WTC11 (cell line): ENCODE results near the gene NOL9.

ENCODE experiments used
- ETV6 ChIP-seq: sonication (generic); formaldehyde crosslinking; IDR thresholded peaks from 2 replicates; pipeline ENCODE4 v1.8.1; 2022; ENCODE audit warnings: mild to moderate bottlenecking, missing genetic modification reagents
- JUN ChIP-seq: sonication (generic); formaldehyde crosslinking; IDR thresholded peaks from 2 replicates; pipeline ENCODE4 v1.8.0; 2023; ENCODE audit warnings: mild to moderate bottlenecking, missing genetic modification reagents
- NR3C1 ChIP-seq: sonication (generic); formaldehyde crosslinking; conservative IDR thresholded peaks from 2 replicates; pipeline ENCODE4 v1.8.1; 2023; ENCODE audit warnings: low read depth, mild to moderate bottlenecking, missing genetic modification reagents
- SMAD4 ChIP-seq: sonication (generic); formaldehyde crosslinking; IDR thresholded peaks from 2 replicates; pipeline ENCODE4 v1.8.0; 2022; ENCODE audit warnings: mild to moderate bottlenecking, missing genetic modification reagents
- SP1 ChIP-seq: sonication (generic); formaldehyde crosslinking; conservative IDR thresholded peaks from 2 replicates; pipeline ENCODE4 v1.8.1; 2022; ENCODE audit warnings: missing genetic modification reagents
- TP53 ChIP-seq: sonication (generic); formaldehyde crosslinking; IDR thresholded peaks from 2 replicates; pipeline ENCODE4 v1.8.1; 2023; ENCODE audit warnings: mild to moderate bottlenecking, missing genetic modification reagents
- ZNF138 ChIP-seq: sonication (generic); formaldehyde crosslinking; conservative IDR thresholded peaks from 2 replicates; pipeline ENCODE4 v1.8.1; 2022; ENCODE audit warnings: mild to moderate bottlenecking, moderate library complexity, missing genetic modification reagents
- ZNF232 ChIP-seq: sonication (generic); formaldehyde crosslinking; IDR thresholded peaks from 2 replicates; pipeline ENCODE4 v1.8.0; 2022; ENCODE audit warnings: mild to moderate bottlenecking, missing genetic modification reagents
- TF ChIP-seq, protein P1 (sequence below): sonication (generic); formaldehyde crosslinking; IDR thresholded peaks from 2 replicates; pipeline ENCODE4 v1.8.1; 2023; ENCODE audit warnings: mild to moderate bottlenecking, moderate library complexity, missing genetic modification reagents
- TF ChIP-seq, protein P2 (sequence below): fragments of 200-600 bp; IDR thresholded peaks from 2 replicates; pipeline ENCODE4 v1.8.0; 2022; ENCODE audit warnings: antibody characterized with exemption
- TF ChIP-seq, protein P3 (sequence below): sonication (generic); formaldehyde crosslinking; IDR thresholded peaks from 2 replicates; pipeline ENCODE4 v1.8.0; 2022; ENCODE audit warnings: mild to moderate bottlenecking, missing genetic modification reagents
- TF ChIP-seq, protein P4 (sequence below): sonication (generic); formaldehyde crosslinking; IDR thresholded peaks from 2 replicates; pipeline ENCODE4 v1.8.1; 2022; ENCODE audit warnings: missing genetic modification reagents, borderline replicate concordance
- TF ChIP-seq, protein P5 (sequence below): sonication (generic); formaldehyde crosslinking; IDR thresholded peaks from 2 replicates; pipeline ENCODE4 v1.8.1; 2023; ENCODE audit warnings: mild to moderate bottlenecking, missing genetic modification reagents, moderate library complexity

DNA sequence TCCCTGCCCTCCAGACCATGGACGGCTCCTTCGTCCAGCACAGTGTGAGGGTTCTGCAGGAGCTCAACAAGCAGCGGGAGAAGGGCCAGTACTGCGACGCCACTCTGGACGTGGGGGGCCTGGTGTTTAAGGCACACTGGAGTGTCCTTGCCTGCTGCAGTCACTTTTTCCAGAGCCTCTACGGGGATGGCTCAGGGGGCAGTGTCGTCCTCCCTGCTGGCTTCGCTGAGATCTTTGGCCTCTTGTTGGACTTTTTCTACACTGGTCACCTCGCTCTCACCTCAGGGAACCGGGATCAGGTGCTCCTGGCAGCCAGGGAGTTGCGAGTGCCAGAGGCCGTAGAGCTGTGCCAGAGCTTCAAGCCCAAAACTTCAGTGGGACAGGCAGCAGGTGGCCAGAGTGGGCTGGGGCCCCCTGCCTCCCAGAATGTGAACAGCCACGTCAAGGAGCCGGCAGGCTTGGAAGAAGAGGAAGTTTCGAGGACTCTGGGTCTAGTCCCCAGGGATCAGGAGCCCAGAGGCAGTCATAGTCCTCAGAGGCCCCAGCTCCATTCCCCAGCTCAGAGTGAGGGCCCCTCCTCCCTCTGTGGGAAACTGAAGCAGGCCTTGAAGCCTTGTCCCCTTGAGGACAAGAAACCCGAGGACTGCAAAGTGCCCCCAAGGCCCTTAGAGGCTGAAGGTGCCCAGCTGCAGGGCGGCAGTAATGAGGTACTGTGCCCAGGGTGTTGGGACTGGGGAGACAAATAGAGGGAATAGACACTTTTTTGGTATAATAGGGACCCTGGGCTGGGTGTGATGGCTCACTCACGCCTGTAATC is 26.5 kb upstream of the NOL9 start:
- TF ChIP-seq, protein P1, sequence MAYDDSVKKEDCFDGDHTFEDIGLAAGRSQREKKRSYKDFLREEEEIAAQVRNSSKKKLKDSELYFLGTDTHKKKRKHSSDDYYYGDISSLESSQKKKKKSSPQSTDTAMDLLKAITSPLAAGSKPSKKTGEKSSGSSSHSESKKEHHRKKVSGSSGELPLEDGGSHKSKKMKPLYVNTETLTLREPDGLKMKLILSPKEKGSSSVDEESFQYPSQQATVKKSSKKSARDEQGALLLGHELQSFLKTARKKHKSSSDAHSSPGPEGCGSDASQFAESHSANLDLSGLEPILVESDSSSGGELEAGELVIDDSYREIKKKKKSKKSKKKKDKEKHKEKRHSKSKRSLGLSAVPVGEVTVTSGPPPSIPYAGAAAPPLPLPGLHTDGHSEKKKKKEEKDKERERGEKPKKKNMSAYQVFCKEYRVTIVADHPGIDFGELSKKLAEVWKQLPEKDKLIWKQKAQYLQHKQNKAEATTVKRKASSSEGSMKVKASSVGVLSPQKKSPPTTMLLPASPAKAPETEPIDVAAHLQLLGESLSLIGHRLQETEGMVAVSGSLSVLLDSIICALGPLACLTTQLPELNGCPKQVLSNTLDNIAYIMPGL (CRISPR knock-in tag): no peak
- TF ChIP-seq, protein P2, sequence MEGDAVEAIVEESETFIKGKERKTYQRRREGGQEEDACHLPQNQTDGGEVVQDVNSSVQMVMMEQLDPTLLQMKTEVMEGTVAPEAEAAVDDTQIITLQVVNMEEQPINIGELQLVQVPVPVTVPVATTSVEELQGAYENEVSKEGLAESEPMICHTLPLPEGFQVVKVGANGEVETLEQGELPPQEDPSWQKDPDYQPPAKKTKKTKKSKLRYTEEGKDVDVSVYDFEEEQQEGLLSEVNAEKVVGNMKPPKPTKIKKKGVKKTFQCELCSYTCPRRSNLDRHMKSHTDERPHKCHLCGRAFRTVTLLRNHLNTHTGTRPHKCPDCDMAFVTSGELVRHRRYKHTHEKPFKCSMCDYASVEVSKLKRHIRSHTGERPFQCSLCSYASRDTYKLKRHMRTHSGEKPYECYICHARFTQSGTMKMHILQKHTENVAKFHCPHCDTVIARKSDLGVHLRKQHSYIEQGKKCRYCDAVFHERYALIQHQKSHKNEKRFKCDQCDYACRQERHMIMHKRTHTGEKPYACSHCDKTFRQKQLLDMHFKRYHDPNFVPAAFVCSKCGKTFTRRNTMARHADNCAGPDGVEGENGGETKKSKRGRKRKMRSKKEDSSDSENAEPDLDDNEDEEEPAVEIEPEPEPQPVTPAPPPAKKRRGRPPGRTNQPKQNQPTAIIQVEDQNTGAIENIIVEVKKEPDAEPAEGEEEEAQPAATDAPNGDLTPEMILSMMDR: no peak
- no peak for TF ChIP-seq SP1 (CRISPR knock-in tag)
- no peak for TF ChIP-seq ZNF232
- TF ChIP-seq JUN (CRISPR knock-in tag): no peak
- TF ChIP-seq ZNF138: no peak
- TF ChIP-seq SMAD4 (CRISPR knock-in tag): no peak
- TF ChIP-seq, protein P3, sequence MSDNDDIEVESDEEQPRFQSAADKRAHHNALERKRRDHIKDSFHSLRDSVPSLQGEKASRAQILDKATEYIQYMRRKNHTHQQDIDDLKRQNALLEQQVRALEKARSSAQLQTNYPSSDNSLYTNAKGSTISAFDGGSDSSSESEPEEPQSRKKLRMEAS (CRISPR knock-in tag): no peak
- no peak for TF ChIP-seq ETV6
- TF ChIP-seq TP53 (CRISPR knock-in tag): no peak
- no peak for TF ChIP-seq NR3C1 (CRISPR knock-in tag)
- TF ChIP-seq, protein P4, sequence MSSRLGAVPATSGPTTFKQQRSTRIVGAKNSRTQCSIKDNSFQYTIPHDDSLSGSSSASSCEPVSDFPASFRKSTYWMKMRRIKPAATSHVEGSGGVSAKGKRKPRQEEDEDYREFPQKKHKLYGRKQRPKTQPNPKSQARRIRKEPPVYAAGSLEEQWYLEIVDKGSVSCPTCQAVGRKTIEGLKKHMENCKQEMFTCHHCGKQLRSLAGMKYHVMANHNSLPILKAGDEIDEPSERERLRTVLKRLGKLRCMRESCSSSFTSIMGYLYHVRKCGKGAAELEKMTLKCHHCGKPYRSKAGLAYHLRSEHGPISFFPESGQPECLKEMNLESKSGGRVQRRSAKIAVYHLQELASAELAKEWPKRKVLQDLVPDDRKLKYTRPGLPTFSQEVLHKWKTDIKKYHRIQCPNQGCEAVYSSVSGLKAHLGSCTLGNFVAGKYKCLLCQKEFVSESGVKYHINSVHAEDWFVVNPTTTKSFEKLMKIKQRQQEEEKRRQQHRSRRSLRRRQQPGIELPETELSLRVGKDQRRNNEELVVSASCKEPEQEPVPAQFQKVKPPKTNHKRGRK (CRISPR knock-in tag): no peak
- TF ChIP-seq, protein P5, sequence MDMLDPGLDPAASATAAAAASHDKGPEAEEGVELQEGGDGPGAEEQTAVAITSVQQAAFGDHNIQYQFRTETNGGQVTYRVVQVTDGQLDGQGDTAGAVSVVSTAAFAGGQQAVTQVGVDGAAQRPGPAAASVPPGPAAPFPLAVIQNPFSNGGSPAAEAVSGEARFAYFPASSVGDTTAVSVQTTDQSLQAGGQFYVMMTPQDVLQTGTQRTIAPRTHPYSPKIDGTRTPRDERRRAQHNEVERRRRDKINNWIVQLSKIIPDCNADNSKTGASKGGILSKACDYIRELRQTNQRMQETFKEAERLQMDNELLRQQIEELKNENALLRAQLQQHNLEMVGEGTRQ (CRISPR knock-in tag): no peak
